Neural cell (in vitro differentiated cells): ENCODE results near the gene UBL3. TPM values are rescaled to one million over a fixed set of nuclear protein-coding genes. Genes with fewer than 3 reads are reported as not detected.

Experiments
- H2AFZ ChIP-seq: fragments of 200-600, 300-800 bp; sonication (generic), shearing (Covaris generic); 2 replicates; pipeline ENCODE4 v1.6.0; 2014; ENCODE audit warnings: low read depth, mild to moderate bottlenecking, antibody characterized with exemption, low read length, moderate library complexity
- H3F3A ChIP-seq: fragments of 200-600 bp; shearing (Covaris generic); 2 replicates; pipeline ENCODE4 v1.6.1; 2016; ENCODE audit warnings: mild to moderate bottlenecking, moderate library complexity, mixed read lengths, antibody characterized with exemption, low read length; ENCODE audit not compliant: insufficient read depth, poor library complexity, severe bottlenecking
- H3K27ac ChIP-seq: fragments of 200-600, 300-800 bp; sonication (generic), shearing (Covaris generic); 2 replicates; pipeline ENCODE4 v1.5.1; 2014; ENCODE audit warnings: mild to moderate bottlenecking, low read length, moderate library complexity
- H3K27me3 ChIP-seq: fragments of 300-800, 200-600 bp; sonication (generic), shearing (Covaris generic); 2 replicates; pipeline ENCODE4 v1.6.0; 2014; ENCODE audit warnings: mild to moderate bottlenecking, low read depth, low read length, moderate library complexity; ENCODE audit not compliant: insufficient read depth
- H3K36me3 ChIP-seq: fragments of 300-800, 200-600 bp; sonication (generic), shearing (Covaris generic); 2 replicates; pipeline ENCODE4 v1.5.1; 2014; ENCODE audit warnings: mild to moderate bottlenecking, antibody characterized with exemption, low read length, moderate library complexity; ENCODE audit not compliant: insufficient read depth
- H3K4me2 ChIP-seq: fragments of 300-800, 200-600 bp; sonication (generic), shearing (Covaris generic); 2 replicates; pipeline ENCODE4 v1.6.0; 2014; ENCODE audit warnings: mild to moderate bottlenecking, low read length
- H3K4me3 ChIP-seq: fragments of 300-800, 200-600 bp; sonication (generic), shearing (Covaris generic); 2 replicates; pipeline ENCODE4 v1.5.1; 2014; ENCODE audit warnings: mild to moderate bottlenecking, low read length, moderate library complexity
- H3K79me2 ChIP-seq: fragments of 200-600 bp; shearing (Covaris generic); replicated peaks from 2 replicates; pipeline ENCODE4 v1.6.0; 2014; ENCODE audit warnings: mild to moderate bottlenecking, low read length, moderate library complexity; ENCODE audit not compliant: insufficient read depth
- H3K9ac ChIP-seq: fragments of 300-800, 200-600 bp; sonication (generic), shearing (Covaris generic); 2 replicates; pipeline ENCODE4 v1.6.1; 2016; ENCODE audit warnings: mild to moderate bottlenecking, low read length, mixed read lengths
- H3K9me2 ChIP-seq: fragments of 200-600 bp; shearing (Covaris generic); 2 replicates; pipeline ENCODE4 v1.6.1; 2016; ENCODE audit warnings: mild to moderate bottlenecking, low read length, mixed read lengths; ENCODE audit not compliant: insufficient read depth
- H3K9me3 ChIP-seq: fragments of 200-600, 300-800 bp; sonication (generic), shearing (Covaris generic); 2 replicates; pipeline ENCODE4 v1.6.1; 2016; ENCODE audit warnings: mild to moderate bottlenecking, mixed run types, low read length, moderate library complexity, mixed read lengths
- H4K20me1 ChIP-seq: fragments of 200-600 bp; shearing (Covaris generic); 2 replicates; pipeline ENCODE4 v1.6.1; 2016; ENCODE audit warnings: mild to moderate bottlenecking, mixed run types; ENCODE audit not compliant: insufficient read depth
- EP300 ChIP-seq: fragments of 450-650 bp; conservative IDR thresholded peaks from 2 replicates; pipeline ENCODE4 v1.6.1; 2014; ENCODE audit warnings: antibody characterized with exemption, mild to moderate bottlenecking, moderate library complexity; ENCODE audit not compliant: poor library complexity, severe bottlenecking
- EZH2 ChIP-seq: fragments of 200-600, 300-800 bp; shearing (Covaris generic), sonication (generic); IDR thresholded peaks from 2 replicates; pipeline ENCODE4 v1.6.1; 2014; ENCODE audit warnings: antibody characterized with exemption, low read length, borderline replicate concordance, mild to moderate bottlenecking; ENCODE audit not compliant: insufficient read depth, poor library complexity, severe bottlenecking
- MXI1 ChIP-seq: fragments of 450-650 bp; conservative IDR thresholded peaks from 2 replicates; pipeline ENCODE4 v1.6.1; 2014; ENCODE audit warnings: antibody characterized with exemption, mild to moderate bottlenecking; ENCODE audit not compliant: poor library complexity, severe bottlenecking
- POLR2AphosphoS5 ChIP-seq: IDR thresholded peaks from 2 replicates; pipeline ENCODE4 v1.6.1; 2012
- RAD21 ChIP-seq: fragments of 450-650 bp; conservative IDR thresholded peaks from 2 replicates; pipeline ENCODE4 v1.6.1; 2014; ENCODE audit warnings: antibody characterized with exemption, mild to moderate bottlenecking, moderate library complexity
- SMC3 ChIP-seq: fragments of 450-650 bp; conservative IDR thresholded peaks from 2 replicates; pipeline ENCODE4 v1.6.1; 2014; ENCODE audit warnings: antibody characterized with exemption, mild to moderate bottlenecking, moderate library complexity; ENCODE audit not compliant: poor library complexity
- TAF1 ChIP-seq: IDR thresholded peaks from 2 replicates; pipeline ENCODE4 v1.6.1; 2012; ENCODE audit warnings: low read depth
- polyA plus RNA-seq: library from polyadenylated mRNA; depleted of rRNA; stranded (reverse); fragments of >200 nt; gene quantifications from 2 replicates; pipeline ENCODE4 v1.2.3, GENCODE V29; 2014
- TF ChIP-seq, protein P1 (sequence below): IDR thresholded peaks from 2 replicates; pipeline ENCODE4 v1.6.1; 2012; ENCODE audit warnings: borderline replicate concordance
- TF ChIP-seq, protein P2 (sequence below): fragments of 450-650 bp; IDR thresholded peaks from 2 replicates; pipeline ENCODE4 v1.5.1; 2014; ENCODE audit warnings: antibody characterized with exemption, mild to moderate bottlenecking, moderate library complexity; ENCODE audit not compliant: poor library complexity, severe bottlenecking

Gene UBL3
- polyA plus RNA-seq, 1 donor from 2014 or later: 35.8 TPM

DNA sequence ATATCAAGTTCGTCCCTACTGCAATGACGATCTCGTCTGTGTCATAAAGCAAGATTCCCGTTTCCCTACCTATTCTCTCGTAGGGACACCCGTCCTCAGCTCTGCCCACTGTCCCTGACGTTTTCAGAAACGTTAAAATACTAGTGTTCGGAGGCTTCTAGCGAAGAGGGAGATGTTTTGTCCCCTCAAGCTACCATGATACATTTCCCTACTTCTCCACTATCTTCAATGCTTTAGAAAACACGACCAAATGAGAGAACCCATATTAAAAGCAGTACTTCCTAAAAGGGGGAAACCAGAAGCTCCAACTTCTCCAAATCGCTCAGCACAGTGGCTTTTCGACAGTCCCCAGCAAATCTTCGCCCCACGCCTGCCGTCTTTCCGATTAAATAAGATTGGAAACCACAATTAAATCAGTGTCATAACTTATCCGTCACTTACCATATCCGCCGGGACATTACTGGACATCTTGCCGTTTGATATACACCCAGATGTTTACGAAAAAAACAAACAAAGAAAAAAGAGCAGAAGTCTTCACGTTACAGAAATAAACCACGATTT is 1.3 kb downstream of the UBL3 start:
- Histone ChIP-seq H3K27ac (peak overlapping the region; percentile 93), H3K9me2 (no peaks in the 10 kb centered on the region), H3K4me2 (peak overlapping the region; percentile 3), H3K4me3 (peak overlapping the region; percentile 82), H4K20me1 (no peaks in the 10 kb centered on the region), H3K9me3 (no peaks in the 10 kb centered on the region), H3K27me3 (no peaks in the 10 kb centered on the region), H3F3A (peaks cover 4% of the 10 kb centered on the region), H3K79me2 (peaks cover 51% of the 10 kb centered on the region), H2AFZ (peak overlapping the region; percentile 51), H3K36me3 (no peaks in the 10 kb centered on the region), H3K9ac (peak overlapping the region; percentile 92)
- TF ChIP-seq POLR2AphosphoS5 (no peak), SMC3 (peak; percentile 5), RAD21 (peak; percentile 32)

DNA sequence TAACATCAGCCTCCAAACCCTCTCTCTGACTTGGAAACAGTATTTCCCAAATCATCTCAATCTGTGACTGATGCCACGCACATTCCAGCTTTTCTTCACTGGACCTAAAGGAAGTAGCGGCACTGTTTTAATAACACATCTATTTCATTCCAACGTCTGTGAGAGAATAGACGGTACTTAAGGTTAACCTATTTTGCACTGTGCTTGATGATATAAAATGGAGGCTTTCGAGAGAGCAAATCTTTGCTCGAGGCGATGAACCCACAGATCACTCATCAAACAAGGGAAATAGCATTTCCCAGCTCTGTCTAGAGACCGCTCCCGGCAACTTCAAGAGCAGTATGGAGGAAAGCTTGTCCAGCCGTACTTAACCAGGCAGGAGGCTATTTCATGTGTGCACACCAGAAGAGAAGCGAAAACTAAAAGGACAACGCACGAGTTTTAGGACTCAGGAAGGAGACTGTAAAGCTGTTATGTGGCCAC is 2.9 kb downstream of the UBL3 start:
- peaks cover 67% of the 10 kb centered on the region for H3K79me2 ChIP-seq
- no peaks in the 10 kb centered on the region for H3K9me2 ChIP-seq
- TF ChIP-seq EZH2 (no peak), EP300 (no peak), MXI1 (no peak), SMC3 (peak; percentile 22), TAF1 (no peak), POLR2AphosphoS5 (no peak), RAD21 (peak; percentile 16)
- TF ChIP-seq, protein P1, sequence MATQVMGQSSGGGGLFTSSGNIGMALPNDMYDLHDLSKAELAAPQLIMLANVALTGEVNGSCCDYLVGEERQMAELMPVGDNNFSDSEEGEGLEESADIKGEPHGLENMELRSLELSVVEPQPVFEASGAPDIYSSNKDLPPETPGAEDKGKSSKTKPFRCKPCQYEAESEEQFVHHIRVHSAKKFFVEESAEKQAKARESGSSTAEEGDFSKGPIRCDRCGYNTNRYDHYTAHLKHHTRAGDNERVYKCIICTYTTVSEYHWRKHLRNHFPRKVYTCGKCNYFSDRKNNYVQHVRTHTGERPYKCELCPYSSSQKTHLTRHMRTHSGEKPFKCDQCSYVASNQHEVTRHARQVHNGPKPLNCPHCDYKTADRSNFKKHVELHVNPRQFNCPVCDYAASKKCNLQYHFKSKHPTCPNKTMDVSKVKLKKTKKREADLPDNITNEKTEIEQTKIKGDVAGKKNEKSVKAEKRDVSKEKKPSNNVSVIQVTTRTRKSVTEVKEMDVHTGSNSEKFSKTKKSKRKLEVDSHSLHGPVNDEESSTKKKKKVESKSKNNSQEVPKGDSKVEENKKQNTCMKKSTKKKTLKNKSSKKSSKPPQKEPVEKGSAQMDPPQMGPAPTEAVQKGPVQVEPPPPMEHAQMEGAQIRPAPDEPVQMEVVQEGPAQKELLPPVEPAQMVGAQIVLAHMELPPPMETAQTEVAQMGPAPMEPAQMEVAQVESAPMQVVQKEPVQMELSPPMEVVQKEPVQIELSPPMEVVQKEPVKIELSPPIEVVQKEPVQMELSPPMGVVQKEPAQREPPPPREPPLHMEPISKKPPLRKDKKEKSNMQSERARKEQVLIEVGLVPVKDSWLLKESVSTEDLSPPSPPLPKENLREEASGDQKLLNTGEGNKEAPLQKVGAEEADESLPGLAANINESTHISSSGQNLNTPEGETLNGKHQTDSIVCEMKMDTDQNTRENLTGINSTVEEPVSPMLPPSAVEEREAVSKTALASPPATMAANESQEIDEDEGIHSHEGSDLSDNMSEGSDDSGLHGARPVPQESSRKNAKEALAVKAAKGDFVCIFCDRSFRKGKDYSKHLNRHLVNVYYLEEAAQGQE: peak; percentile 32
- TF ChIP-seq, protein P2, sequence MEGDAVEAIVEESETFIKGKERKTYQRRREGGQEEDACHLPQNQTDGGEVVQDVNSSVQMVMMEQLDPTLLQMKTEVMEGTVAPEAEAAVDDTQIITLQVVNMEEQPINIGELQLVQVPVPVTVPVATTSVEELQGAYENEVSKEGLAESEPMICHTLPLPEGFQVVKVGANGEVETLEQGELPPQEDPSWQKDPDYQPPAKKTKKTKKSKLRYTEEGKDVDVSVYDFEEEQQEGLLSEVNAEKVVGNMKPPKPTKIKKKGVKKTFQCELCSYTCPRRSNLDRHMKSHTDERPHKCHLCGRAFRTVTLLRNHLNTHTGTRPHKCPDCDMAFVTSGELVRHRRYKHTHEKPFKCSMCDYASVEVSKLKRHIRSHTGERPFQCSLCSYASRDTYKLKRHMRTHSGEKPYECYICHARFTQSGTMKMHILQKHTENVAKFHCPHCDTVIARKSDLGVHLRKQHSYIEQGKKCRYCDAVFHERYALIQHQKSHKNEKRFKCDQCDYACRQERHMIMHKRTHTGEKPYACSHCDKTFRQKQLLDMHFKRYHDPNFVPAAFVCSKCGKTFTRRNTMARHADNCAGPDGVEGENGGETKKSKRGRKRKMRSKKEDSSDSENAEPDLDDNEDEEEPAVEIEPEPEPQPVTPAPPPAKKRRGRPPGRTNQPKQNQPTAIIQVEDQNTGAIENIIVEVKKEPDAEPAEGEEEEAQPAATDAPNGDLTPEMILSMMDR: no peak
- H3K4me2 ChIP-seq: peak overlapping the region; percentile 87
- peaks cover 4% of the 10 kb centered on the region for H3F3A ChIP-seq
- H3K9ac ChIP-seq: peak overlapping the region; percentile 27
- H3K36me3 ChIP-seq: no peaks in the 10 kb centered on the region
- H4K20me1 ChIP-seq: no peaks in the 10 kb centered on the region
- H3K9me3 ChIP-seq: no peaks in the 10 kb centered on the region
- H3K27ac ChIP-seq: peak overlapping the region; percentile 56
- no peak overlapping the region for H2AFZ ChIP-seq
- no peaks in the 10 kb centered on the region for H3K27me3 ChIP-seq
- H3K4me3 ChIP-seq: peak overlapping the region; percentile 82
